GM04504 (cell line): ENCODE results near the gene GRID1.

Experiments
- DNase-seq: peaks from one replicate; pipeline ENCODE4 v3.0.0-alpha.2; 2012; ENCODE audit warnings: low read depth

GRID1 gene

GRCh38 chr10:86312701-86313270 lies 53.8 kb downstream of the GRID1 start:
- no peak for DNase-seq

DNA sequence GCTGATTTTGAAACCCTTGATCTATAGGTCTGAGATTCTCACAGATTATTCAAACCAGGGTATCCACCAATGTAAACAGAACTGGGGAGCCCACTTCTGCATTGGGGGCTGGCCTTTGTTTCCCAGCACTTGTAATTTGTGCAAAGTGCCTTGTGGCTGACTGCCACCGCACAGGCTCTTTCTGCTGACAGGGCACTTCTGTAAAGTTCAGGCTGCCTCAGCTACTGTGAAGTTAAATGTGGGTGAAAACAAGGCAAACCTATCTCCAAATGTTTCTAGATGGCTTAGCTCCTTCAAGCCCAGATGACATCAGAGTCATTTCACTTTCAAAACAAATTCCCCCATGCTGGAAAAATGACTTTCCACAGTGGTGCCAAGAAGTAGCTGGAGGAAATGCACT lies 54.7 kb downstream of the GRID1 start:
- DNase-seq = no peak

- no peak for DNase-seq
Observed at GRCh38 chr10:86311190-86311589, 55.4 kb downstream of the GRID1 start.

DNA sequence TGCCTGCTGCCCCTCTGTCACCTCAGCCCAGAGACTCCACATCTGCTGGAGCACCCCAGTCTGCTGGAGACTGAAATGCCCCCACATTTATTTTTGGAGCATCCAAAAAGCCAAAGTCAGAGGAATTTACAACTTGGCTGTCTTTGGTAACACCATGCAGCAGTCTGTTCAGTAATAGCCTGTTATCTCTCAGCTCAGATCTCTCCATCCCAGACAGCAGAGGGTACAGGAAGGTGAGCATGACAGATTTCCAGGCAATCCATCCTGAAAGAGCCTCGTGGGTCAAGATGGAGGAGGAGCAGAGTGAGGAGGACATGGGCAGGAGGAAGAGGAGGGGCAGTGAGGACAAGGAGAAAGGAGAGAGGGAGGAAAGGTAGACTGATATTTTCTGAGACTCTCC lies 55.9 kb downstream of the GRID1 start:
- DNase-seq = no peak

DNA sequence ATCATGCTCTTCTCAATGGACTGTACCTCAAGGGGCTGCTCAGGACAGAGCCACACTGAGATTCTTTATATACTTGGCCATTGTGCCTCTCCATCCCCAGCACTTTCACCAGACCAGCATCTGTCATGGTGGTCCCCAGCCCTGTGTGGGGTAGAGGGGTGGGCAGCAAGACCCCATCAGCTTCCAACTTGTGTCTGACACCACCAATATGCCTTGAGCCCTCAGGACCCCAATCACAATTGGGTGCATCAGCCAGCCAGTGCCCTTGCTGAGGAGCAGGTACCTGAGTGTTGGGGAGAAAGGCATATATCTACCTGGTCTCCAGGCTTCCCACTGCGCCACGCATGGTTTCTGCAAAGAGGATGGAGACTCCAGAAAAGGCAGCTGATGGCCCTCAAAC lies 56.3 kb downstream of the GRID1 start:
- no peak for DNase-seq

GRCh38 chr10:86308056-86308455 lies 58.5 kb downstream of the GRID1 start:
- no peak for DNase-seq

GRCh38 chr10:86306628-86307278 lies 59.8 kb downstream of the GRID1 start:
- no peak for DNase-seq

GRCh38 chr10:86305521-86305920 lies 61.1 kb downstream of the GRID1 start:
- no peak for DNase-seq

- DNase-seq = no peak
Observed at GRCh38 chr10:86304436-86304835, 62.2 kb downstream of the GRID1 start.

GRCh38 chr10:86303626-86304025 lies 63.0 kb downstream of the GRID1 start:
- no peak for DNase-seq

DNA sequence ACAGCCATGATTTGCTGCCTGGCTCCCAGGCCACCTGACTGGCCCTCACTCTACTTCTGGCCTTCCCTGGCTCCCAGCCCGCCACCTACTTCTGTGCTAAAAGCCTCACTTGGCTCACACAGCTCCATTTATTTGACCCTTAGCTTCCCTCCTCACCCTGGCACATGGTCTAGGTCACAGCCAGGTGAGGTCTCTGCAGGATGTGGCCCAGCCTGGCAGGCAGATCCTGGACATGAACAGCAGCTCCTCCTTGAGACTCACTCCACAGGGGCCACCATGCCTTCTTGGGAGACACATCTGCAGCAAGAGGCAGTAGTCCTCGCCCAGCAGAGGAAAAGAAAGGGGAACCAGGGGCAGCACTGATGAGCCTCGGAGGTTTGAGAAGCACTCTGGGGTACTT lies 64.6 kb downstream of the GRID1 start:
- no peak for DNase-seq

DNA sequence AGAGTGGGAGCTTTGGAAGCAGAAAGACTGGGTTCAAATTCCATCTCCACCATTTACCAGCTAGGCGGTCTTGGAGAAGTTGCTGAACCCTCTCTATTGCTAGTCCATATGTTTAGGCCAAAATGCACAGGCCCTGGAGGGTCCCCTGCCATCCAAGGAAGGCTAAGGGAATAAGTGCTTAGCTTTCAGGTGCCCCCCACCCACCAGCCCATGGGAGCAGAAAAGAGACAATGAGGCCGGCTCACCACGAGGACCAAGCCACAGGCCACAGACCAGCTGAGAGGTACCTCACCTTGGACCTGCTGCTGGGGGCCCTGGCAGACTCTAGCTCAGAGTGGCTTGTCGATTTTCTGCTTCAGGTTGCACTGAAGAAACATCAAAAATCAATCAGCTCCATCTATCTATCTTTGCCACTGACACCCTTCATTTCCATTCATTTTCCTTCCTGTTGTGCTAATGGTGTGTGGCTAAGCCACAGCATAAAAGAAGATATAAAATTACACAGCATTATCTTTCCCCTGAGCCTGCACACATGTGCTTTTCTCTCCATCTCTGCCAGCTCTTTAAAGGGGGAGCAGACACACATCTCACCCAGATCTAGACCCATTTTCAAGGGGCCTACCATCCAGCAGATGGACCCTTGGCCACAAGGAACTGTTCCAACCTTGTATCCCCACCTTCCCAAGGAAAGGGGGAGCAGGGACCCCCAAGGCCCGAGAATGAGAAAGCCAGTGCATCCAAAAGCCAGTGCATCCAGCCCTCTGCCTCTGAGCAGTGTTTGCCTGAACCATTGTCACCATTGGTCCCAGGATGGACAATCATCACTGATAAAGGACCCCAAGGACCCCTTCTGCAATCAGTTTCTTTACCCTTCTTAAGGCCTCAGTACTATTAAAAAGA lies 65.4 kb downstream of the GRID1 start:
- DNase-seq = no peak

GRCh38 chr10:86300399-86300925 lies 66.1 kb downstream of the GRID1 start:
- DNase-seq = no peak

DNA sequence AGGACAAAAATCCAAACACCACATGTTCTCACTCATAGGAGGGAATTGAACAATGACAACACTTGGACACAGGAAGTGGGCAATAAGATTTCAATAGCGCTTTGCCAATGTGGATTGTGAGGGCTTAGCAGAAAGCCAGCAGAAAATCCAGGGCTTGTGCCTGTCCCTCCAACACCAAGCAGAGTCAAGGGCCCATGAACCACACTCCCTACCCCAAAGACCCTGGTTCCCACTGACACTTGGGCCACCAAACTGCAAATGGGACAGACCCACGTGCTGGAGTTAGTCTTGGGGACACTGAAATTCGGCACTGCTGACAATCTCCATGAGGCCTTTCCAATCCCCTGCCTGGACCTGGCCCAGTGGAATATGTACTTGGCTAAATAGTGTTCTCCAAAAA lies 67.0 kb downstream of the GRID1 start:
- DNase-seq = no peak

DNA sequence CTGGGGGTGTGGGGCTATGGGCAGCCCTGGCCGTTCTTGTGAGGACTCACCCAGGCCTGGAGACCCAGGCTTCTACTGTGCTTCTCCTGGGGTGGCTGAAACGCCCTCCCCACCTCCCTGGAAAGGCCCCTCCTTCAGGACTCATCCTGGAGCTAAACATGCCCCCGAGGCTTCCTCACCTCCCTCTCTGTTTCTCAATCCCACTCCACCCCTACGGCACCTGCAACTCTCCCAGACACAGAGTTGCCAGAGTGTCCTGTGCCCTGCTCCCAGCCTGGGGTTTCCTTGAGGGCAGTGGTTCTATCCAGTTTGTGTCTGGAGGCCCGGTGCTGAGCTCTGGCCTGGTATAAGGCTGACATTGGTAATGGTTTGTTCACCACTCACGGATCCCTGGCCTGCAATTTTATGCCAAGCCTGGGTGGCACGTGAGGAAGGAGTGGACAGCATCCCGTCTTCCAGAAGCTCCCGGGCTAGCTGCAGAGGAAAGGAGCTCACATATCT lies 68.0 kb downstream of the GRID1 start:
- no peak for DNase-seq

DNA sequence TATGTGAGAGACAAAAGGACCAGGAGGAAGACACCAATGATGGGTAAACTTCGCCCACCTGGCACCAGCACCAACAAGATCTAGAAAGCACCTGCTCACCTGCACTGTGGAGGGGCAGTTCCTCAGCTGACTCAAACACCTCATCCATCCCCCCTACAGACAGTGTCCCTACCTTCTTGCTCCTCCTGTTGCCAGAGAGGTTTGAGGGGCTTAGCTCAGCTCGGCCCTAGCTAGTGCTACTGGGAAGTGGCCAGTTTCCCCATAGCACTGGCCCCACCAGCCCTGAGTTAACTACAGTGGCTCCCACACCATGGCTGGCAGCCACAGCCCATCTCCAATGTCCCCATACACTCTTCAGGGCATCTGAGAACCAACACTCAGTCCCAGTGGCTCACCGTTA lies 70.8 kb downstream of the GRID1 start:
- DNase-seq = no peak

DNA sequence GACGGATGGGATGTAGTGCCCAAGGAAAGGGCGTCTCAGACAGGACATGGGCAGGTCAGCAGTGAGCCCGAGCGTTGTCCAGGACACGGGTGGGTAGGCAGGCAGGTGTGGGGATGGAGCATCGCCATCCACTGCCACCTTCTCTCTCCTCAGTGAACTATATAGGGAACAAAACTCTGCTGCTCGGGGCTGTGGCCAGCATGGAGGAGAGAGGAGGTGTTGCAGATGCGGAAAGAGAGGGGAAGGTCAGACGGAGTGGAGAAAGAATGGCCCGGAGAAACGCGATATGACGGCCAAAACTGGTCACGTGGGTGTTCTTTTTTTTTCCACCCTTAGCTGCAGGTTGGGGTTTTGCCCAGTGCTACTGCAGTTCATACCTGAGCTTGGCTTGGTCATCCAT lies 71.2 kb downstream of the GRID1 start:
- DNase-seq = no peak

- no peak for DNase-seq
Observed at GRCh38 chr10:86294346-86295265, 72.0 kb downstream of the GRID1 start.

GRCh38 chr10:86293396-86293791 lies 73.2 kb downstream of the GRID1 start:
- no peak for DNase-seq

DNA sequence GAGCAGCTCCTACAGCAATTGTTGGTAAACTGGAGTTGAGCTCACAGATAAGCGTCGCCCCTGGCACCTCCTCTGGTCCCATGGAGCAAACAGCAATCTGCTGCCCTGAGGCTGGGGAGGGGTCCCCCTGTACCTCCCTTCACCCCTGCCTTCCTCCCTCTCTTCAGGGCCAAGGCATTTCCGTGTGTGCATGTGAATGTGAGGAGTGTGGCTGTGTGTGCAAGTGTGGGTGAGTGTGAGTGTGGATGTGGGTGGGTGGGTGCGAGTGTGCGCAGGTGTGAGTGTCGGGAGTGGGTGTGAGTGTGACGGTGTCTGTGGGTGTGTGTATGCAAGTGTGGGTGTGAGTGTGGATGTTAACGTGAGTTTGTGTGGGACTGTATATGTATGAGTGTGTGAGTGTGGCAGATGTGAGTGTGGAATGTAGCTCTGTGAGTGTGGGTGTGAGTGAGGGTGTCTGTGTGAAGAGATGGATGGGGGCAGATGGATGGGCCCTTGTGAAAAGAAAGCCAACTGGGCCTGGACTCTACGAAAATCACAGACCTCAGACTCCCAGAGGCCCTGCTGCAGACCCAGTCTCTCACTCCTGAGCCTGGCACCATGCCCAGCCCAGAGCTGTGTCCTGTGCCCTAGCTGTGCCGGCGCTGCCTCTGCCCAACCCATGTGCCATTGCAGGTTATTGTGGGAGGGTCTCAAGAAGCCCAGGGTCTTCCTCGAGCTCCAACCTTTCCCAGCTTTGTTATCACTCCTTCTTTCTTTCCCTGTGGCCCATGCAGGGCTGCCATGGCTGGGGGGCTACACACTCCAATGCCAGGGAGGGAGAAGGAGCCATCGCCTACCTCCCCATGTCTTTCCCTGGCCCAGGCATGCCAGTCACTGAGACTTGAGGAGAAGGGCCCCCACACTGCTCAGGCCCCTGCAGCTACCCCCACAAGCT lies 73.9 kb downstream of the GRID1 start:
- DNase-seq = no peak
